Duodenal mucosa (tissue), 2 donors: ENCODE measurements around the gene MYOCD.

Experiments used
- H3K27ac ChIP-seq: one replicate; pipeline ENCODE4 v1.7.0; 2013; ENCODE audit warnings: low read depth, low read length
- H3K27me3 ChIP-seq, 2 donors: one replicate each; pipeline ENCODE4 v1.7.0; 2013; ENCODE audit warnings: low read length in 2 of 2, control low read depth in 1 of 2; ENCODE audit not compliant: insufficient read depth in 2 of 2, control insufficient read depth in 1 of 2
- H3K36me3 ChIP-seq, 2 donors: one replicate each; pipeline ENCODE4 v1.7.0; 2013; ENCODE audit warnings: low read length in 2 of 2, control low read depth in 1 of 2; ENCODE audit not compliant: insufficient read depth in 2 of 2, control insufficient read depth in 1 of 2
- H3K4me1 ChIP-seq, 2 donors: one replicate each; pipeline ENCODE4 v1.7.0; 2013; ENCODE audit warnings: low read length in 2 of 2, control low read depth in 1 of 2; ENCODE audit not compliant: insufficient read depth in 2 of 2, control insufficient read depth in 1 of 2
- H3K4me3 ChIP-seq, 2 donors: one replicate each; pipeline ENCODE4 v1.7.0; 2013; ENCODE audit warnings: low read length in 2 of 2, low read depth in 1 of 2
- H3K9ac ChIP-seq, 2 donors: one replicate each; pipeline ENCODE4 v1.7.0; 2013; ENCODE audit warnings: low read length in 2 of 2, low read depth in 1 of 2
- H3K9me3 ChIP-seq, 2 donors: one replicate each; pipeline ENCODE4 v1.7.0; 2013; ENCODE audit warnings: low read length in 2 of 2, control low read depth in 1 of 2; ENCODE audit not compliant: control insufficient read depth in 1 of 2

MYOCD gene

GRCh38 chr17:12665263-12666210, at the start of gene MYOCD:
MYOCD (plus strand) TSS chr17:12665890; CDS start chr17:12666189, 299 bp downstream.
- no peaks in the 10 kb centered on the region for H3K36me3 ChIP-seq
- H3K27ac ChIP-seq, result no peak within 1 kb of the TSS
- H3K9ac ChIP-seq, result no peak within 1 kb of the TSS
- H3K27me3 ChIP-seq, result peaks cover 33 to 40% of the 10 kb centered on the region in 2 donors
- H3K9me3 ChIP-seq, result no peaks in the 10 kb centered on the region
- H3K4me3 ChIP-seq, result peak within 1 kb of the TSS; percentile 55 to 63
- H3K4me1 ChIP-seq, result no peaks in the 10 kb centered on the region

- Histone ChIP-seq H3K27ac (no peak overlapping the region), H3K4me3 (no peak overlapping the region)
Observed at GRCh38 chr17:12616161-12616560, 49.5 kb upstream of the MYOCD start.

GRCh38 chr17:12618557-12618956, 47.1 kb upstream of the MYOCD start:
- no peaks in the 10 kb centered on the region for H3K4me1 ChIP-seq
- H3K9me3 ChIP-seq, result no peaks in the 10 kb centered on the region
- H3K4me3 ChIP-seq, result no peak overlapping the region
- H3K36me3 ChIP-seq, result no peaks in the 10 kb centered on the region
- no peaks in the 10 kb centered on the region for H3K27me3 ChIP-seq
- H3K27ac ChIP-seq, result no peak overlapping the region
- H3K9ac ChIP-seq, result no peak overlapping the region

More at GRCh38 chr17:12616161-12616560, 49.5 kb upstream of the MYOCD start:
- Histone ChIP-seq H3K9me3 (no peaks in the 10 kb centered on the region), H3K36me3 (no peaks in the 10 kb centered on the region), H3K9ac (no peak overlapping the region), H3K27me3 (no peaks in the 10 kb centered on the region), H3K4me1 (no peaks in the 10 kb centered on the region)

- Histone ChIP-seq H3K9ac (no peak overlapping the region), H3K27ac (no peak overlapping the region), H3K27me3 (no peaks in the 10 kb centered on the region), H3K9me3 (no peaks in the 10 kb centered on the region), H3K36me3 (no peaks in the 10 kb centered on the region), H3K4me1 (no peaks in the 10 kb centered on the region), H3K4me3 (no peak overlapping the region)
Observed at GRCh38 chr17:12619459-12620199, 46.1 kb upstream of the MYOCD start.

GRCh38 chr17:12620200-12620720, 45.4 kb upstream of the MYOCD start:
- no peaks in the 10 kb centered on the region for H3K36me3 ChIP-seq
- H3K4me3 ChIP-seq, result no peak overlapping the region
- H3K9me3 ChIP-seq, result no peaks in the 10 kb centered on the region
- no peak overlapping the region for H3K27ac ChIP-seq
- H3K9ac ChIP-seq, result no peak overlapping the region
- no peaks in the 10 kb centered on the region for H3K4me1 ChIP-seq
- no peaks in the 10 kb centered on the region for H3K27me3 ChIP-seq

- Histone ChIP-seq H3K9ac (no peak overlapping the region), H3K9me3 (no peaks in the 10 kb centered on the region), H3K4me3 (peak overlapping the region in 1 of 2 donors; percentile 3), H3K36me3 (no peaks in the 10 kb centered on the region), H3K27me3 (no peaks in the 10 kb centered on the region), H3K4me1 (no peaks in the 10 kb centered on the region), H3K27ac (no peak overlapping the region)
Observed at GRCh38 chr17:12622726-12623125, 43.0 kb upstream of the MYOCD start.

- H3K9me3 ChIP-seq, result no peaks in the 10 kb centered on the region
- H3K4me1 ChIP-seq, result no peaks in the 10 kb centered on the region
- H3K27ac ChIP-seq, result no peak overlapping the region
- no peak overlapping the region for H3K4me3 ChIP-seq
- no peak overlapping the region for H3K9ac ChIP-seq
- H3K27me3 ChIP-seq, result no peaks in the 10 kb centered on the region
- H3K36me3 ChIP-seq, result no peaks in the 10 kb centered on the region
Observed at GRCh38 chr17:12623220-12623848, 42.4 kb upstream of the MYOCD start.

GRCh38 chr17:12624211-12624610, 41.5 kb upstream of the MYOCD start:
- H3K9ac ChIP-seq, result no peak overlapping the region
- no peaks in the 10 kb centered on the region for H3K36me3 ChIP-seq
- no peaks in the 10 kb centered on the region for H3K4me1 ChIP-seq
- no peaks in the 10 kb centered on the region for H3K9me3 ChIP-seq
- no peaks in the 10 kb centered on the region for H3K27me3 ChIP-seq
- H3K4me3 ChIP-seq, result no peak overlapping the region
- H3K27ac ChIP-seq, result no peak overlapping the region

- H3K27ac ChIP-seq, result no peak overlapping the region
- H3K27me3 ChIP-seq, result no peaks in the 10 kb centered on the region
- H3K9ac ChIP-seq, result no peak overlapping the region
- H3K9me3 ChIP-seq, result no peaks in the 10 kb centered on the region
- H3K4me3 ChIP-seq, result no peak overlapping the region
- no peaks in the 10 kb centered on the region for H3K4me1 ChIP-seq
- H3K36me3 ChIP-seq, result no peaks in the 10 kb centered on the region
Observed at GRCh38 chr17:12625092-12625491, 40.6 kb upstream of the MYOCD start.
